Activated B cell treated with CpG ODN at 0.5 μM for 24 hours (primary cell): ENCODE results near the gene LHX4. TPM values are rescaled to one million over a fixed set of nuclear protein-coding genes. Genes with fewer than 3 reads are reported as not detected.

Source experiments
- ATAC-seq: fragments of 200-7000 bp; cut with Tn5 transposase; one replicate; pipeline ENCODE4 v1.10.0; 2021; ENCODE audit warnings: low read depth, mild to moderate bottlenecking, moderate library complexity
- CTCF ChIA-PET: fragments of 350-600 bp; sonication (Branson Sonifier 250); formaldehyde crosslinking; loops from one replicate; lab custom pipeline; 2021; ENCODE audit warnings: antibody characterized with exemption; lab: Charles Lee
- POLR2A ChIA-PET: fragments of 350-600 bp; sonication (Branson Sonifier 250); formaldehyde crosslinking; loops from one replicate; lab custom pipeline; 2021; ENCODE audit warnings: antibody characterized with exemption; lab: Charles Lee
- DNase-seq: peaks from one replicate; pipeline ENCODE4 v3.0.0; 2022
- H3K27ac Mint-ChIP-seq: one replicate; pipeline ENCODE4 v1.8.0; 2020; ENCODE audit warnings: mixed read lengths
- H3K27me3 Mint-ChIP-seq: one replicate; pipeline ENCODE4 v1.8.0; 2021; ENCODE audit warnings: mixed read lengths
- H3K36me3 Mint-ChIP-seq: one replicate; pipeline ENCODE4 v1.8.0; 2021; ENCODE audit warnings: low read depth, mixed read lengths
- H3K4me1 Mint-ChIP-seq: one replicate; pipeline ENCODE4 v1.8.0; 2021; ENCODE audit warnings: mixed read lengths
- H3K4me3 Mint-ChIP-seq: one replicate; pipeline ENCODE4 v1.8.0; 2020; ENCODE audit warnings: mild to moderate bottlenecking, mixed read lengths
- H3K9me3 Mint-ChIP-seq: one replicate; pipeline ENCODE4 v1.8.0; 2020; ENCODE audit warnings: mixed read lengths
- CTCF ChIP-seq: fragments of 200-600 bp; IDR thresholded peaks from one replicate; pipeline ENCODE4 v1.8.0; 2022; ENCODE audit warnings: antibody characterized with exemption, mild to moderate bottlenecking
- intact Hi-C: fragments of 100-400 bp; cut with micrococcal nuclease; formaldehyde crosslinking; loops from one replicate; pipeline ENCODE4 v1.15.1; 2024
- total RNA-seq: library from RNA; stranded (reverse); gene quantifications from 2 replicates; pipeline ENCODE4 v1.2.3, GENCODE V29; 2022

LHX4 gene
- total RNA-seq, 1 donor from 2014 or later = not detected

- intact Hi-C loops = no loop called here
- H3K27me3 Mint-ChIP-seq = no peaks in the 10 kb centered on the region
- H3K9me3 Mint-ChIP-seq = no peaks in the 10 kb centered on the region
- DNase-seq (no peak), ATAC-seq (no peak)
- POLR2A ChIA-PET = no interaction called here
- no peak for TF ChIP-seq CTCF
- no peak overlapping the region for H3K27ac Mint-ChIP-seq
- peaks cover 11% of the 10 kb centered on the region for H3K4me1 Mint-ChIP-seq
- H3K36me3 Mint-ChIP-seq = peaks cover 54% of the 10 kb centered on the region
- H3K4me3 Mint-ChIP-seq = no peak overlapping the region
- CTCF ChIA-PET = no interaction called here
Observed at GRCh38 chr1:180278596-180279395, 48.7 kb downstream of the LHX4 start.

GRCh38 chr1:180279651-180280050, 49.6 kb downstream of the LHX4 start:
- no peak overlapping the region for H3K4me3 Mint-ChIP-seq
- no peaks in the 10 kb centered on the region for H3K9me3 Mint-ChIP-seq
- no peak for DNase-seq
- CTCF ChIA-PET = no interaction called here
- H3K27ac Mint-ChIP-seq = no peak overlapping the region
- peaks cover 54% of the 10 kb centered on the region for H3K36me3 Mint-ChIP-seq
- no peak for ATAC-seq
- no peak for TF ChIP-seq CTCF
- H3K27me3 Mint-ChIP-seq = no peaks in the 10 kb centered on the region
- POLR2A ChIA-PET = no interaction called here
- H3K4me1 Mint-ChIP-seq = peaks cover 11% of the 10 kb centered on the region
- intact Hi-C loops = no loop called here

- DNase-seq = no peak
- intact Hi-C loops = no loop called here
- H3K4me1 Mint-ChIP-seq = peaks cover 11% of the 10 kb centered on the region
- CTCF ChIA-PET = no interaction called here
- no peak overlapping the region for H3K27ac Mint-ChIP-seq
- POLR2A ChIA-PET = no interaction called here
- H3K27me3 Mint-ChIP-seq = no peaks in the 10 kb centered on the region
- no peak for TF ChIP-seq CTCF
- no peak for ATAC-seq
- peaks cover 55% of the 10 kb centered on the region for H3K36me3 Mint-ChIP-seq
- H3K9me3 Mint-ChIP-seq = no peaks in the 10 kb centered on the region
- no peak overlapping the region for H3K4me3 Mint-ChIP-seq
Observed at GRCh38 chr1:180280617-180281016, 50.6 kb downstream of the LHX4 start.

- no peak for ATAC-seq
- no peak for TF ChIP-seq CTCF
- H3K9me3 Mint-ChIP-seq = no peaks in the 10 kb centered on the region
- peaks cover 11% of the 10 kb centered on the region for H3K4me1 Mint-ChIP-seq
- no peaks in the 10 kb centered on the region for H3K27me3 Mint-ChIP-seq
- H3K27ac Mint-ChIP-seq = no peak overlapping the region
- CTCF ChIA-PET = no interaction called here
- peaks cover 56% of the 10 kb centered on the region for H3K36me3 Mint-ChIP-seq
- intact Hi-C loops = no loop called here
- POLR2A ChIA-PET = no interaction called here
- no peak overlapping the region for H3K4me3 Mint-ChIP-seq
- no peak for DNase-seq
Observed at GRCh38 chr1:180281490-180281889, 51.4 kb downstream of the LHX4 start.

- CTCF ChIA-PET = no interaction called here
- Mint-ChIP-seq H3K27ac (no peak overlapping the region), H3K36me3 (peaks cover 56% of the 10 kb centered on the region), H3K4me3 (no peak overlapping the region), H3K9me3 (no peaks in the 10 kb centered on the region), H3K4me1 (peaks cover 11% of the 10 kb centered on the region), H3K27me3 (no peaks in the 10 kb centered on the region)
- ATAC-seq = no peak
- DNase-seq = no peak
- POLR2A ChIA-PET = no interaction called here
- intact Hi-C loops = no loop called here
- TF ChIP-seq CTCF = no peak
Observed at GRCh38 chr1:180282401-180283044, 52.5 kb downstream of the LHX4 start.
